WTC11 (cell line): ENCODE measurements around the gene NAA40.

Source experiments
- ELF4 ChIP-seq: sonication (generic); formaldehyde crosslinking; IDR thresholded peaks from 2 replicates; pipeline ENCODE4 v1.8.1; 2022; ENCODE audit warnings: low read depth, mild to moderate bottlenecking, moderate library complexity, missing genetic modification reagents
- FOXK1 ChIP-seq: sonication (generic); formaldehyde crosslinking; IDR thresholded peaks from 2 replicates; pipeline ENCODE4 v1.8.0; 2022; ENCODE audit warnings: mild to moderate bottlenecking, moderate library complexity, missing genetic modification reagents
- GRHL2 ChIP-seq: fragments of 250-450 bp; sonication (Bioruptor Pico); IDR thresholded peaks from 2 replicates; pipeline ENCODE4 v1.8.0; 2022; ENCODE audit warnings: mild to moderate bottlenecking, moderate library complexity; ENCODE audit not compliant: insufficient replicate concordance, severe bottlenecking
- HMGXB4 ChIP-seq: sonication (generic); formaldehyde crosslinking; IDR thresholded peaks from 2 replicates; pipeline ENCODE4 v1.8.1; 2023; ENCODE audit warnings: mild to moderate bottlenecking, moderate library complexity, missing genetic modification reagents
- IRF2 ChIP-seq: sonication (generic); formaldehyde crosslinking; IDR thresholded peaks from 2 replicates; pipeline ENCODE4 v1.8.0; 2022; ENCODE audit warnings: low read depth, missing genetic modification reagents, borderline replicate concordance
- JUN ChIP-seq: sonication (generic); formaldehyde crosslinking; IDR thresholded peaks from 2 replicates; pipeline ENCODE4 v1.8.0; 2023; ENCODE audit warnings: mild to moderate bottlenecking, missing genetic modification reagents
- SP1 ChIP-seq: sonication (generic); formaldehyde crosslinking; conservative IDR thresholded peaks from 2 replicates; pipeline ENCODE4 v1.8.1; 2022; ENCODE audit warnings: missing genetic modification reagents
- TEAD4 ChIP-seq: sonication (generic); formaldehyde crosslinking; IDR thresholded peaks from 2 replicates; pipeline ENCODE4 v1.8.0; 2022; ENCODE audit warnings: mild to moderate bottlenecking, missing genetic modification reagents
- TF ChIP-seq, protein P1 (sequence below): fragments of 200-600 bp; IDR thresholded peaks from 2 replicates; pipeline ENCODE4 v1.8.0; 2022; ENCODE audit warnings: antibody characterized with exemption
- TF ChIP-seq, protein P2 (sequence below): fragments of 250-450 bp; sonication (Bioruptor Pico); IDR thresholded peaks from 2 replicates; pipeline ENCODE4 v1.9.0; 2021; ENCODE audit warnings: mild to moderate bottlenecking
- TF ChIP-seq, protein P3 (sequence below): sonication (generic); formaldehyde crosslinking; conservative IDR thresholded peaks from 2 replicates; pipeline ENCODE4 v1.8.1; 2022; ENCODE audit warnings: mild to moderate bottlenecking, missing genetic modification reagents

DNA sequence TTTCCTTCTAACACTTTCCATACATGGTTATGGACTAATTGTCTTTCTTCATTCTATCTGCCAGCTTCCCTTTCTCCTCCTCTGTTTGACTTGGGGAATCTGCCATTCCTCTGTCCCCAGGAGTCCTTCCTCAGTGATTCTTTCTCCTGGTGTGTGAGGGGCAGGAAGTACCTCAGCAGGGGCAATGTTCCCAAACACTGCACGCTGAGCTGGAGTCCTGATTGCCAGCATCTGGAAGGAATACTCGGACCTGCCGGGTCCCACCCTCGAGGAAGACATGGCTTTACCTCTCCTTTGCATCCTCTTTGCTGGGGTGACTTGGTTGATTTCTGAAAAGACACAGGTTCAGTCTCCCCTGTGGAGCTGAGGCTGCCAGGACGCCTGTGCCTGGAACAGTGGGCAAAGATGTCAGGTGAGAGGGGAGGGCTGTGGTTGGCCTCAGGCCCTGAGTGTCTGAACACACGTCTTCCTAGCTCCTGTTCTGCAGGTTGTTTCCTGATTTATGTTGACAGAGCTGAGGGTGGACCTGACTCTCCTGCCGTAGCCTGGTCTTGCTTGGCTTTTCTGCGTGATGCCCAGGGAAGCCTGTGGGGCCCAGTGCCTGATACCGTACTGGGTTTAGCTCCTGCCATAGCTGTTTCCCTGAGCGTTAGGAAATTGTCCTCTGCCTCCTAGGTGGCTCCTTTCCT lies 39.9 kb downstream of the NAA40 start:
- TF ChIP-seq, protein P1, sequence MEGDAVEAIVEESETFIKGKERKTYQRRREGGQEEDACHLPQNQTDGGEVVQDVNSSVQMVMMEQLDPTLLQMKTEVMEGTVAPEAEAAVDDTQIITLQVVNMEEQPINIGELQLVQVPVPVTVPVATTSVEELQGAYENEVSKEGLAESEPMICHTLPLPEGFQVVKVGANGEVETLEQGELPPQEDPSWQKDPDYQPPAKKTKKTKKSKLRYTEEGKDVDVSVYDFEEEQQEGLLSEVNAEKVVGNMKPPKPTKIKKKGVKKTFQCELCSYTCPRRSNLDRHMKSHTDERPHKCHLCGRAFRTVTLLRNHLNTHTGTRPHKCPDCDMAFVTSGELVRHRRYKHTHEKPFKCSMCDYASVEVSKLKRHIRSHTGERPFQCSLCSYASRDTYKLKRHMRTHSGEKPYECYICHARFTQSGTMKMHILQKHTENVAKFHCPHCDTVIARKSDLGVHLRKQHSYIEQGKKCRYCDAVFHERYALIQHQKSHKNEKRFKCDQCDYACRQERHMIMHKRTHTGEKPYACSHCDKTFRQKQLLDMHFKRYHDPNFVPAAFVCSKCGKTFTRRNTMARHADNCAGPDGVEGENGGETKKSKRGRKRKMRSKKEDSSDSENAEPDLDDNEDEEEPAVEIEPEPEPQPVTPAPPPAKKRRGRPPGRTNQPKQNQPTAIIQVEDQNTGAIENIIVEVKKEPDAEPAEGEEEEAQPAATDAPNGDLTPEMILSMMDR = no peak
- TF ChIP-seq, protein P2, sequence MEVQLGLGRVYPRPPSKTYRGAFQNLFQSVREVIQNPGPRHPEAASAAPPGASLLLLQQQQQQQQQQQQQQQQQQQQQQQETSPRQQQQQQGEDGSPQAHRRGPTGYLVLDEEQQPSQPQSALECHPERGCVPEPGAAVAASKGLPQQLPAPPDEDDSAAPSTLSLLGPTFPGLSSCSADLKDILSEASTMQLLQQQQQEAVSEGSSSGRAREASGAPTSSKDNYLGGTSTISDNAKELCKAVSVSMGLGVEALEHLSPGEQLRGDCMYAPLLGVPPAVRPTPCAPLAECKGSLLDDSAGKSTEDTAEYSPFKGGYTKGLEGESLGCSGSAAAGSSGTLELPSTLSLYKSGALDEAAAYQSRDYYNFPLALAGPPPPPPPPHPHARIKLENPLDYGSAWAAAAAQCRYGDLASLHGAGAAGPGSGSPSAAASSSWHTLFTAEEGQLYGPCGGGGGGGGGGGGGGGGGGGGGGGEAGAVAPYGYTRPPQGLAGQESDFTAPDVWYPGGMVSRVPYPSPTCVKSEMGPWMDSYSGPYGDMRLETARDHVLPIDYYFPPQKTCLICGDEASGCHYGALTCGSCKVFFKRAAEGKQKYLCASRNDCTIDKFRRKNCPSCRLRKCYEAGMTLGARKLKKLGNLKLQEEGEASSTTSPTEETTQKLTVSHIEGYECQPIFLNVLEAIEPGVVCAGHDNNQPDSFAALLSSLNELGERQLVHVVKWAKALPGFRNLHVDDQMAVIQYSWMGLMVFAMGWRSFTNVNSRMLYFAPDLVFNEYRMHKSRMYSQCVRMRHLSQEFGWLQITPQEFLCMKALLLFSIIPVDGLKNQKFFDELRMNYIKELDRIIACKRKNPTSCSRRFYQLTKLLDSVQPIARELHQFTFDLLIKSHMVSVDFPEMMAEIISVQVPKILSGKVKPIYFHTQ (CRISPR knock-in tag) = no peak
- TF ChIP-seq GRHL2 (CRISPR knock-in tag) (no peak), JUN (CRISPR knock-in tag) (no peak), ELF4 (no peak), TEAD4 (CRISPR knock-in tag) (no peak), SP1 (no peak), HMGXB4 (CRISPR knock-in tag) (no peak), IRF2 (CRISPR knock-in tag) (no peak), FOXK1 (CRISPR knock-in tag) (no peak)
- TF ChIP-seq, protein P3, sequence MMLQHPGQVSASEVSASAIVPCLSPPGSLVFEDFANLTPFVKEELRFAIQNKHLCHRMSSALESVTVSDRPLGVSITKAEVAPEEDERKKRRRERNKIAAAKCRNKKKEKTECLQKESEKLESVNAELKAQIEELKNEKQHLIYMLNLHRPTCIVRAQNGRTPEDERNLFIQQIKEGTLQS (CRISPR knock-in tag) = no peak
